Large intestine (tissue), 3 donors: Measurements from ENCODE around the gene LCN12. TPM values are rescaled to one million over a fixed set of nuclear protein-coding genes. Genes with fewer than 3 reads are reported as not detected.
A peak's percentile ranks its signal among the peaks of the same experiment; 100 is the strongest.

Experiments
- DNase-seq, 2 donors: peaks; one replicate each; pipeline versions ENCODE4 v3.0.0 to v3.0.0-alpha.2; 2013
- H3K27ac ChIP-seq: one replicate; pipeline ENCODE4 v1.5.1; 2013; ENCODE audit warnings: low read length
- H3K27me3 ChIP-seq: 2 replicates; pipeline ENCODE4 v1.6.1; 2013; ENCODE audit warnings: low read length; ENCODE audit not compliant: control insufficient read depth, insufficient read depth
- H3K36me3 ChIP-seq: 2 replicates; pipeline ENCODE4 v1.6.1; 2013; ENCODE audit warnings: low read length; ENCODE audit not compliant: control insufficient read depth, insufficient read depth
- H3K4me1 ChIP-seq: one replicate; pipeline ENCODE4 v1.6.1; 2013; ENCODE audit warnings: low read length; ENCODE audit not compliant: control insufficient read depth, insufficient read depth
- H3K4me3 ChIP-seq: one replicate; pipeline ENCODE4 v1.5.1; 2013; ENCODE audit warnings: low read length
- H3K9me3 ChIP-seq: one replicate; pipeline ENCODE4 v1.6.1; 2013; ENCODE audit warnings: mild to moderate bottlenecking, low read depth, low read length, moderate library complexity; ENCODE audit not compliant: control insufficient read depth
- WGBS: methylation state at CpG from one replicate; pipeline ENCODE4 v1.1.5; 2013; ENCODE audit warnings: low lambda C conversion rate; ENCODE audit not compliant: insufficient coverage; 5-methylcytosine and 5-hydroxymethylcytosine counted together
- polyA plus RNA-seq: library from polyadenylated mRNA; unstranded; fragments of 120-200 nt; gene quantifications from one replicate; pipeline ENCODE4 v1.2.1, GENCODE V29; 2013

LCN12 gene
- polyA plus RNA-seq, 1 donor, result 121 TPM

GRCh38 chr9:136982232-136983051, 30.4 kb downstream of the LCN12 start, which contains the start of gene LCNL1:
TSS of gene LCNL1 (plus strand) at chr9:136982993. CDS start at chr9:136983587, 594 bp downstream.
- WGBS, result no CpG with 5 or more reads among the region's 18 CpGs
- Histone ChIP-seq H3K36me3 (no peaks in the 10 kb centered on the region), H3K4me1 (peaks cover 16% of the 10 kb centered on the region), H3K27me3 (peaks cover 53% of the 10 kb centered on the region), H3K9me3 (peaks cover 13% of the 10 kb centered on the region), H3K27ac (no peak within 1 kb of the TSS), H3K4me3 (no peak within 1 kb of the TSS)
- DNase-seq, result no peak

- H3K36me3 ChIP-seq, result no peaks in the 10 kb centered on the region
- H3K27me3 ChIP-seq, result peaks cover 50% of the 10 kb centered on the region
- no peak for DNase-seq
- no CpG with 5 or more reads among the region's 9 CpGs for WGBS
- peaks cover 11% of the 10 kb centered on the region for H3K4me1 ChIP-seq
- H3K4me3 ChIP-seq, result no peak overlapping the region
- H3K27ac ChIP-seq, result no peak overlapping the region
- peaks cover 13% of the 10 kb centered on the region for H3K9me3 ChIP-seq
These were observed 31.1 kb downstream of the LCN12 start for GRCh38 chr9:136983167-136983566.

GRCh38 chr9:136983656-136984314, 31.7 kb downstream of the LCN12 start:
- DNase-seq, result no peak
- peaks cover 51% of the 10 kb centered on the region for H3K27me3 ChIP-seq
- H3K36me3 ChIP-seq, result no peaks in the 10 kb centered on the region
- no CpG with 5 or more reads among the region's 11 CpGs for WGBS
- peaks cover 13% of the 10 kb centered on the region for H3K9me3 ChIP-seq
- no peak overlapping the region for H3K27ac ChIP-seq
- H3K4me3 ChIP-seq, result no peak overlapping the region
- H3K4me1 ChIP-seq, result peaks cover 10% of the 10 kb centered on the region

GRCh38 chr9:136984464-136985026, 32.5 kb downstream of the LCN12 start:
- Histone ChIP-seq H3K4me3 (no peak overlapping the region), H3K27me3 (peaks cover 45% of the 10 kb centered on the region), H3K4me1 (peaks cover 10% of the 10 kb centered on the region), H3K27ac (no peak overlapping the region), H3K36me3 (no peaks in the 10 kb centered on the region), H3K9me3 (peaks cover 13% of the 10 kb centered on the region)
- WGBS, result no CpG with 5 or more reads among the region's 29 CpGs
- no peak for DNase-seq

- WGBS, result no CpG with 5 or more reads among the region's 48 CpGs
- Histone ChIP-seq H3K4me3 (no peak overlapping the region), H3K36me3 (no peaks in the 10 kb centered on the region), H3K27me3 (peaks cover 45% of the 10 kb centered on the region), H3K27ac (no peak overlapping the region), H3K4me1 (peaks cover 10% of the 10 kb centered on the region), H3K9me3 (peaks cover 13% of the 10 kb centered on the region)
- no peak for DNase-seq
These were observed 33.0 kb downstream of the LCN12 start for GRCh38 chr9:136985027-136985602.

GRCh38 chr9:136985853-136986252, 33.8 kb downstream of the LCN12 start:
- H3K4me3 ChIP-seq, result no peak overlapping the region
- H3K4me1 ChIP-seq, result peaks cover 10% of the 10 kb centered on the region
- DNase-seq, result no peak
- peaks cover 13% of the 10 kb centered on the region for H3K9me3 ChIP-seq
- no peak overlapping the region for H3K27ac ChIP-seq
- H3K27me3 ChIP-seq, result peaks cover 45% of the 10 kb centered on the region
- no peaks in the 10 kb centered on the region for H3K36me3 ChIP-seq
- WGBS, result 20% methylated on average over 1 of the region's 33 CpGs

GRCh38 chr9:136988872-136989271, 36.8 kb downstream of the LCN12 start:
- Histone ChIP-seq H3K27ac (no peak overlapping the region), H3K4me3 (no peak overlapping the region), H3K4me1 (peaks cover 24% of the 10 kb centered on the region), H3K9me3 (peaks cover 17% of the 10 kb centered on the region), H3K27me3 (peaks cover 43% of the 10 kb centered on the region), H3K36me3 (peaks cover 4% of the 10 kb centered on the region)
- WGBS, result no CpG with 5 or more reads among the region's 4 CpGs
- no peak for DNase-seq

- Histone ChIP-seq H3K36me3 (peaks cover 6% of the 10 kb centered on the region), H3K27ac (no peak overlapping the region), H3K9me3 (peaks cover 14% of the 10 kb centered on the region), H3K4me1 (peaks cover 23% of the 10 kb centered on the region), H3K27me3 (peaks cover 41% of the 10 kb centered on the region), H3K4me3 (no peak overlapping the region)
- DNase-seq, result no peak
- no CpG with 5 or more reads among the region's 10 CpGs for WGBS
These were observed 38.3 kb downstream of the LCN12 start for GRCh38 chr9:136990242-136990911.

- Histone ChIP-seq H3K36me3 (peaks cover 6% of the 10 kb centered on the region), H3K27ac (peak within 1 kb of the TSS; percentile 42), H3K4me3 (peak within 1 kb of the TSS; percentile 69), H3K27me3 (peaks cover 43% of the 10 kb centered on the region), H3K9me3 (peaks cover 13% of the 10 kb centered on the region), H3K4me1 (peaks cover 32% of the 10 kb centered on the region)
- DNase-seq, result peak; percentile 88
- no CpG with 5 or more reads among the region's 92 CpGs for WGBS
These were observed 40.1 kb downstream of the LCN12 start, which contains the start of gene PAXX for GRCh38 chr9:136991993-136992818. TSS of gene PAXX (plus strand) at chr9:136992422. CDS start at chr9:136992444, 22 bp downstream.
